Fibroblast of skin of left quadriceps (primary cell): ENCODE data around the gene CTDNEP1.
"Not testable (repeated sequence)": the region's sequence is repeated elsewhere in the genome, so short reads cannot be mapped to it uniquely, and the experiment has no call there.

Experiments
- DNase-seq, 2 experiments: peaks; one replicate each; pipeline ENCODE4 v3.0.0-alpha.2; 2013; ENCODE audit warnings: low read depth in 2 of 2

CTDNEP1 gene

DNA sequence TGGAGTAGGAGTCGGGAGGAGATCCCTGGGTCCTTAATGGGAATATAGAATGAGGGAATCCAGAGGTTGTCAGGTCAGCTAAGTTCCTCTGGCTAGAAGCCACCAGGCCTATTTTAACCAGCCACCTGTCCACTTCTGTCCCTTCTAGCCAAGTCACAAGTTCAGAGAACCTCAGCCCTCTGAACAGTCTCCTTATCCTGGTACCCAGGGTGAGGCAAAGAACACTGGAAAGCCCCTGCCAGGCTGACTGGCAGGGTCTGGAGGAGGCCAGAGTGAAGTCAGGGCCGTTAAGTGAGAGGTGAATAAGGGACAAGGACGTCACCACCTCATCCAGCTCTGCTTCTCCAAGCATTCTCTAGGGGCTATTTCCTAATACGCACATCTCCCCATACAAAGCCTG, 2.7 kb downstream of the CTDNEP1 start:
- DNase-seq, result no peak

DNA sequence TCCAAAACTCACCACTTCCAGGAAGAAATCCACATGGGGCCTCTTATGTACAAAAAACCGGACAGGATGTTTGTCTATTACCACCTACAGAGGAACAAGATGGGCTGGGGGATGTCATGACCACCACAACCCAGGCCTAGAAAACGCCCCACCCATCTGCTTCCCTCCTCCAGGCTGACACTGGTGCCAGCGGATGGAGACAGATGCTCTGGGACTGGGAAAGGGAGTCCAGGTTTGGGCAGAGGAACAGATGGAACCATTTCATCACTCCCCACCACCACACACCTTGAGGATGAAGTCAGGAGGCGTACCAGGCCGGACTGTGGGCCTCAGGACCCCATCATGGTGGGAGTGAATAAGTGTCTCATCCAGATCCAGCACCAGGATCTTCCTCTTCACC, 4.8 kb downstream of the CTDNEP1 start:
- DNase-seq, result no peak

DNA sequence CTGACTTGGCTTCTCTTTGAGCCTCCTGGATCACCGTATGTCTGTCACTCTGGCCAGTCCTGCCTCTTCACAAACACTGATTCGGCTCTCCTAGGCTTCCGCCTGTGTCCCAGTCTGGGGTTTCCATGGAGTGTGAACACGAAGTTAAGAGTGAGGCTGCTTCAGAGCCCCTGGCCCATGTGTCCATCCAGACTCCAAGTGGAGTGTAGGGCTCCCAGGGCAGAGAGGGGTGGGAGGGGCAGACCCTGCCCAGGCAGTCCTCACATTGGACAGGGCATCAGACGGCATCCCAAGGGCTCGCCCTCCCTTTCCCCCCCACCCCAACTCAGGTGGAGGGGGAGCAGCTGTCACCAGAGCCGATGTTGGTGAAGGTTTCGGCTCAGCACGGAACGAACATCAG, 7.7 kb downstream of the CTDNEP1 start:
- not testable (repeated sequence) for DNase-seq

DNA sequence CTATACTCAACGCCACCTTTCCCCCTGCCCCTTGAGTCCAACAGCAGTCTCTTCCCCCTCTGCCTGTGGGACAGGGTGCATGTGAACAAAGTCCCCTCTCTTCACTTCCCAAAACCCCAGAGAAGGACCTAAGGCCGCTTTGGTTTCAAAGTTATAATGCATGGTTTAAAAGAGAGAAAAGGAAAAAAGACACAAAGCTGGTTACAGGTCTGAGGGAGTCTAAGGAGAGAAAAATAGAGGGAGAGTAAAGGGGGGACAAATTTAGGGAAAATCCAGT, 8.1 kb downstream of the CTDNEP1 start:
- DNase-seq, result no peak

DNA sequence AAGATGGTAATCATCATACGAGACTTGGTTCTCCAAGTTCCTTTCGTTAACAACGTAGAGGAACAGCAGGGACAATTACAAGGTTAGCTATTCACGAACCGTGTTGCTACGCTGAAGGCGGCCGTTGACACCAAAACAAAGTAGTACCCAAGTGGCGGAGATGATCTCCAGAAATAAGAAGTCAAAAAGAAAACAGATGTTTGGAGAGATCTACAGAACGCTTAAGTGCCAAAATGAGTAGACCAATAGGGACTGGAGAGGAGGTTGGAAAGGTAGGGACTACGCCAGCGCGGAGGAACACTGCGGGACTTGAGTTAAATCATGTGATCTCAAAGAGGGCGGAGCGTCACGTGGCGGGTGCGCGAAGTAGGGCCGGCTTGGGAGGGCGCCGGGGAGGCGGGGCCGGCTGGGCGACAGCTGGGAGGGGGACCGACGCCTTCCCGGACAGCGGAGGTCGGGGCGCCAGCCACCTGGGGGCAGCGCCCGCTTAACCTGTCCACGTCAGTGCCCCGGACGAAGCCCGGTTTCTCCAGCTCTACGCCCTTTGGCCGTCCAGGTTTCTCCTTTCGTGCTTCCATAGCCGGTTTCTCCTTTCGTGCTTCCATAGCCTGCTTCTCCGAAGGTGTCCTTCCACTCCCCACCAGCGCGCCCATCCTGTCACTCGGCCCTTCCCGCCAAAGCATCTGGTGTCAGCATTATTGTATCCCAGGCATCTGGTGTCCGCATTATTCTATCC, 8.6 kb downstream of the CTDNEP1 start:
- DNase-seq, result peak; percentile 93 to 94

DNA sequence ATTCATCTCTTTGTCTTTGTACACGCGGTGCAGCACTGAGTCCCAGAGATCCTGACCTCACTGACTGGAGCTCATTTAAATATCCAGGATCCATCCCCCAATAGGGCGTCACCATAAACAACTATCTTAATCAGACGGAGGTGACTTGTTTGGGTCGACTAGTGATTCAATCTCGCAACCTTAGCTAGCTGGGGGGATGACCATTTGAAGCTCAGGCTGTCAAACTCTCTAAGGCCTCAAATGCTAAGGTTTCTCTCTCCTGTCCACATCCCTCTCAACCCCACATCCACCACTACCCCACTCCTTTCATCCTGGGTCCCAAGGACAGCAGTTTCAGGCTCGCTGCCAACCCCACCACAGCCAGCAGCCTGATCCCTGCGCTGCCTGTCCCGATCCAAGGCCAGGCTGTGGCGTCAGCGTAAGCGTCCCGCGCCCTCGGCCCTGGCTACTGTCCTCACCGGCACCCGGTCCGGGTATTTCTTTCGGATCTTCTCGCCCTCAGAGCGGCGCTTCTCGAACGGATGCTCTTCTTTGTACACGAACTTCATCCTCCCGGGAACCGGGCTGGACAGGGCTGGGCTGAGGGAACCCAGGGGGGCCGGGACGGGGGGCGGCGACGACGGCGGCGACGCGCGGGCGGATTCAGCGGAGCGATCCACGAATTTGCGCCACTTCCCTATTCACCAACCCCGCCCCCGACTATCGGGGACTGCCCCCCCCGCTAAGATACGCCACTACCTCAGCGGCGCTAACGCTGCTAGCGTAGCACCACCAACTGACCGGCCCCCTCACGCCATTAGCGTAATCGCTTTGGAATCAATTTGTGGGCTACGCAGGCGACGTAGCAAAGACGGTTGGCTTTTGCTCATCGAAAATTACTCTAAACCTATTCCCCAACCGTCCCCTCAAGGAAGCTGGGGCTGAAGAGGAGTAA, 9.5 kb downstream of the CTDNEP1 start, which contains the start of gene GABARAP:
TSS of gene GABARAP (minus strand) at position 667 of the 934 bp plus-strand sequence. CDS start at position 548, 119 bp downstream.
- peak; percentile 84 to 86 for DNase-seq

DNA sequence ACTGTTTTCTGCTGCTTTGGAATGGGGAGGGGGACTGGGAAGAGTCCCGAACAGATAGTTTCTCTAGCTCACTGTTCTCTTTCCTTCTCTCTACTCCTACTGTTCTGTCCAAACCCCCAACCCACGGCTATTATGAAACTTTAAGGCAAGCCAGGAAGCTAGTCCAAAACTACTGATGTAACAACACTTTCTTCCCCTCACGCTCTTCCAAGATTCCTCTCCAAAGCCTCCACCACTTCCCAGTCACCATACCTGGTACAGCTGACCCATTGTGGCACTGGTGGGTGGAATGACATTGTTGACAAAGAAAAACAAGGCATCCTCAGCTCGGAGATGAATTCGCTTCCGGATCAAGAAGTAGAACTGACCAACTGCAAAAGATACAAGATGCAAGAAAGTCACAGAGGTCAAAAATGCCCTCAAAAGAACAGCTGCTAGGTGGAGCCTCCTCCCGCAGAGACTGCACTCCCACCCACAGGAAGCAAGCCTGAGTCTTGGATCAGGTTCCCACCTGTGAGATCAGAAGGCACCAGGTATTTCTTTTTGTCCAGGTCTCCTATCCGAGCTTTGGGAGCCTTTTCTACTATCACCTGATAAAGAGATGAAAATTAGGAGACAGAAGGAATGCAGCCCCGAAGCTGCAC, 10.3 kb downstream of the CTDNEP1 start:
- DNase-seq, result no peak

DNA sequence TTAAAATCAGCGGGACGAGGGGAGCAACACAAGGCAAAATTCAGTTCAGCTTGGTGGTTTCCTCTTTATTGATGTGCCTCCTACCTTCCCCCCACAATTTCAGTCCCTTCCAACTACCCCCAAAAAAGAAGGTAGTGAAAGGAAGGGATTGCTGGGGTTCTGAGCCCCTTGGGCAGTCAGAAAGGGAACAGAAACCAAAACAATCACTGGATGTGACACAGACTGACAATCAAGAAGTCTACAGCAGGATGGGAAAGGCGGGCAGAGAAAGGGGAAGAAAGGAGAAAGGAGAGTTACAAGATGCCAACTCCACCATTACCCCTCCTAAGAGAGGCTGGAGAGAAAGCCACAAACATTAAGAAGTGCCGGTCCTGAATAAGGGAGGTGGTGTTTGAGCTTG, 11.2 kb downstream of the CTDNEP1 start:
- DNase-seq, result no peak

DNA sequence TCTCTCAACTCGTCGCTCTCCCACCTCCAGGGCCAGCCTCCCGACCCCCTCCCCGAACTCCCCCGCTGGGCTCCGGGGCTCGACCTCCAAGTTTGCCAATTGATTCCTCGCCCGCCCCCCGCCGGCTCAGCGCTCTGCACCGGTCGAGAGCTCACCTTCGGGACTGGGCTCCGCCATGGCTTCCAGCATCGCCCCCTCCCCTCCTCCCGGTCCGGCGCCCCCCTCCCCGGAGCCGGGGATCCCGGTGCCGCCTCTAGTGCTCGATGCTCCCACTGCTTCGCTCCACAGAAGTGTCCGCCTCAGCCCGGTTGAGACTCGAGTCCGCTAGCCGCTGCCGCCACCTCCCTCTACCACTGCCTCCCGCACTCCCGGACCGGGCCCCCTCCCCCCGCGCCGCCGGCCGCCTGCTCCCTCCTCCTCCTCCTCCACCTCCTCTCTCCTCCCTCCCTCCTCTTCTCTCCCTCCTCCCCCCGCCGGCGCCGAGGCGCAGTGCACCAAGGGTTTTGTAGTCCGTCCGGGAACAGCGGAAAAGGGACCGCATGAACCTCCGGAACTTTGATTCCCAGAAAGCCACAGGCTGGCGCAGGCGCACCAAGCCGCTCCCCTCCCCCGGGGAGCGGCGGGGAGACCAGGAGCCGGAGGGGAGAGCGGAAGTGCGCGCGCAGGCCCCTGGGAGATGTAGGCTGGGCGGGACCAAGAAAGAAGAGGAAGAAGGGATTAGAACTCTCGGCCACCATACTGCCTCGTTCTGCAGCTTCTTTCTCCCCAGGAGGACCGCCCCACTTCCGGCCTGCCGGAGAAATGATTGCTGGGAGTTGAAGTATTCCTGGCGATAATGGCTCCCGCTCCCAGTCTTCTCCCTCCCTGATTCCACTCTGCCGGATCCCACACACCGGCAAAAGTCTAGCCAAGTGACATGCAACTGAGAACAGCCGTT, 12.2 kb downstream of the CTDNEP1 start, which contains the start of gene PHF23:
TSS of gene PHF23 (minus strand) at position 367 of the 937 bp plus-strand sequence. CDS start at position 189, 178 bp downstream.
- peak; percentile 99 to 100 for DNase-seq

DNA sequence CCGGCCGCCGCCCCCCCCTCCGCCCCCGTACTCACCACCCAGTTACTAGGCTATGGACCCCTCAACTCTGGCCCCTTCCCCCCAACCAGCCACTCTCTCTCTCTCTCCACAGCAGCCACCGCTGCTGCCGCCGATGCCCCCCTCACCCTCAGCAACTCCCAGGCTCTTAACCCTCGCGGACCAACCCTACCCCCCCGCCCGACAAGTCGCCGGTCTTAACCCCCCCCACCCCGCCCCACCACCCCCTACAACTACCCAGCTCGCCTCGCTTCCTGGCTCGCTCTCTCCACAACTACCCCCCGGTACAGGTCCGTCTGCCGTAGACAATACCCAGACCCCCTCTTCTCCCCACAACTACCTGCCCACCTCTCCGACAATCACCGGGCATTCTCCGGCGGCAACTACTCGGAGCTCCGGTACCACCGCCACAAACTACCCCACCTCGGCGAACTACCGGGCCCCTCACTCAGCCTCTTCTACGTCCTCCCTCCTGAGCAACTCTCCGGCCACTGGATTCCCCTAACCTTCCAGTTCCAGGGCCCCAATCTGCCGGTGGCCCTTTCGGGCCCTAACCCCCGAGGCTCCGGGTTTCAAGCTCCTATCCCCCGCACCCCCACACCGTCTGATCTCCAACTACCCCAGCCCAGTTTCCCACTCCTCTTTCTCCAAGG, 13.0 kb downstream of the CTDNEP1 start:
- DNase-seq, result no peak

DNA sequence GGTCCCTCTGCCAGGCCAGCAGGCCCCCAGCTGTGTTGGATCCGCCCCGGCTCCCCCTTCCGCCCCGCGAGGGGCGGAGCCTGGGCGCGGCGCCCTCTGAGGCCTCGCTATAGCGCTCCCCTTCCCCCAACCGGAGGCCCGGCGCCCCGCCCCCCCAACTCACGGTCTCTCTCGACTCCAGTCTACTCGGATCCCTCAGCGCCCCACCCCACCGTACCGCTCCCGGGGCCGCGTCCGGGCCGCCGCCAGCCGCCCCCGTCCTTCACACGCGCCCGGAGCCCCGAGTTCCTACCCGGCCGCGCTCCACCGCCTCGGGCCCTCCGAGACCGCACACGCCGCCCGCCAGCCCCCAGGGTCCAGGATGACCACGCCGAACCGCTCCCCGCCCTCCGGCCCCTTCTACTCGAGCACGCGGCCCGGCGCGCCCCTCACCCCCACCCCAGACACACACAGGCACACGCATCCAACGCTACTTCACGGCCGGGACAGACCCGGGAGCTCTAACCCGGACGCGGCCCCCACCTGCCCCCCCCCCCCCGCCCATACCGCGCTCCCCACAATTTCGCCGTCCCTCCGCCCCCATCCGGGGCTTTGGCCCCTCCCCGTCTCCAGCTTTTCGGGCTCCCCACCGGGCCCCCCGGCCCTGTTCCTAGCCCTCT, 13.6 kb downstream of the CTDNEP1 start:
- DNase-seq, result peak in 1 of 2 experiments; percentile 57

DNA sequence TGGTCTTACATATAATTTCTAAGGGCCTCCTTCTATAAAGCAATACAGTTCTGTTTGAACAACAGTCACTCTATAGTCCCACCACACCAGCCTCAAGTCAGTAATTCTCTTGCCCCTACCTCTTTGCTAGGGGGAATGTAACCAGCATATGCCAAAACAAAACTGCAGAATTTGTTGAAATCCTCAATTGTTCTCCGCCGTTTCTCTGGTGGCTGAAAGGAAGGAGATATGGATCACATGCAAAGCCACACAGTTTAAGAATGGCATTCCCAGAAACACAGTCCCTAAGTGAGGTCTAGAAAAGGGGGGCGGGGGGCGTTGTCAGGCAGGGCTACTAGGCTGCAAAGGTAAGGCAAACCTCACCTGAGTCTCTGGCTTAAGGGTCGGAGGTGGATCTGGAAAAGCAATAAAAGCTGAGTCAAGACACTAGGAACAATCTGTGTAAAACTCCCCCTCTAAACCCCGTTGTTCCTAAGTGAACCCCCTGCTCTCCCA, 14.2 kb downstream of the CTDNEP1 start:
- no peak for DNase-seq

DNA sequence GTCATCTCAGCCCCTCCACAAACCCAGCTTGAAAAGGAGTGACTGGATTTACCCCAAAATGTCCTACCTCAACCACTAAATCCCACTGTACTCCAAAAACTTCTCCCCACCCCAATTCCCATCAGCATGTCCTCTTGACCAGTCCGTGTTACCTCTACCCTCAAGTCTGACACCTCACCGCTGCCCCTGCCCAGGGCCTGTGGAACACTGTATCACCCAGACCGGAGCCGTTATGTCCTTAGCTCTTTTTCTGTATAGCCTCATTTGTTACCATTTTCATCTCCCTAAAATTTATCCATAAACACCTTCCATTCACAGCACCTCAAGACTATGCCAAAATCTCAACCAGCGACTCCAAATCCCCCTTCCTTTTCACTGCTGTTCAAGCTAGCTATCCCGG, 14.7 kb downstream of the CTDNEP1 start:
- DNase-seq, result no peak

DNA sequence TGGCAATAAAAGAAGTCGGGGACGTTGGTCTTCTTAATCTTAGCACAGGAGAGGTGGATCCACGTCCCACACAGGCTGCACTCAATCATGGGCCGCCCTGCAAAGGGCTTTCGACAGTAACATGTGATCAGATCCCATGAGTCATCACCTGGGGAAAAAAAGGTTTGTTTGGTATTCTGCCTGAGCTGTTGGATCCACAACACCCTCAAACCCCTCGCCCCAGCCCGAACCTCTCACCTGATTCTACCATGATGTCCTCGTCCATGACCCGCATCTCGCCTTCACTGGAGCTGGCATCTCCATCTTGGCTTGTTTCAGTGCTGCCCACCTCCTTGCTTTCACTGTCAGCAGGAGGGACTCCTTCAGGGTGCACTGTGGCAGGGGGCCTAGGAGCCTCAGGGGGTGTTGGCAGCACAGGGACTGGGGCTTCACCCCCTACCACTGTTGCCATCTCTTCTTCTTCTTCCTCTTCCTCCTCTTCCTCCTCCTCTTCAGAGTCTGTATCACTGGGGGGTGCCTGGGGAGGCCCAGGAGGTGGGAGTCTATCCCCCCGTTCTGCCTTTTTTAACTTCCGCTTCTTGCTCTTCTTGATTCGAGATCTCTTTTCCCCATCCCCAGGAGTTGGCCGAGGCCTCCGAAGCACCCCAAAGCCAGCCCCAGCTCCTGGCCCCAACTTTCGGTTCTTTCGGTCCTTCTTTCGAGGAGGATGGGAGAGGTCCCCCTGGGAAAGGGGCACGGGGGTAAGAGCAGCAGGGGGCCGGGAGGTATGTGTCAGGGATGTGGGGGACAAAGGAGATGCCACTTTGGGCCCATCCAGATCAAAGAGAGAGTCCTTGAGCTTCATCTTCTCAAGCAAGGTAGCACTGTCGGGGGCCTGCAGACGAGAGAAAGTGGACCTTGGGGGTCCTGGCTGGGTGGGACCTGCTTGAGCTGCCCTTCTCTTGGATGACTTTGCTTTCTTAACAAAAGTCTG, 15.6 kb downstream of the CTDNEP1 start:
- DNase-seq, result no peak

DNA sequence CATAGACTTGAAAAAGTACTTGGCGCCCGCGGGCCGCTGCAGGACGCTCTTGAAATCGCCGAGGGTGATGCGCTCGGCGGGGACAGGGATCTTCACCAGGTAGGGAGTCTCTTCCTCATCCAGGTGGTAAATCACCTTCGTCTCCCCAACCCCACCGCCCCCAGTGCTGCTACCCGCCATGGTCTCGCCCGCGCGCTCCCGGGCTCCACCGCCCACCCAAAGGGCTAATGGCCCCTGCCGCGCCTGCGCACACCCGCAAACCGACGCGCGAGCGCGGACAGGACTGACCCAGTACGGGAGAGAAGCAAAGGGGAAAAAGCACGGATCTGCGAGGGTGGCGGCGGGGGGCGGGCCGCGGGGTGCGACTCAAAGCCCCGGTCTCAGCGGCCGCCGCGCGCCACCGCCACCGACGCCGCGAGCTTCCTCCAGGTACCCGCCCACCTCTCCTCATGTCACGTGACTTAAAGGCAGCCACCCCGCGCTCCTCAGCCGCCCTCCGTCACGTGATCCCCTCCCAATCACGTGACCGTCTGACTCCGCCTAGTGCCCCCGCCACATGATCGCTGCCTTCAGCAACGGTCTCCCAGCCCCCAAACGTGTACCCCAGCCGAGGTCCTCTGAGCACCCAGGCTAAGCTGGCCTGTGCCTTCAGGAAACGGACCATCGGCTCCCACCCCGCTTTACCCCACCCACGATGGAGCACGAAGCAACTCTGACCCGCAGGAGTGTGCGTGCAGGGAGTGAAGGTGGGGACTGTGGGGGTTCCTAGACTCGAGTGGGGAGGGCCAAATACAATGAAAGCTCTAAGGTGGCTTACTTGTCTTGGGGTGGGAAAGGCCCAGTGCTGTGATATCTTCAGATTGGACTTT, 17.2 kb downstream of the CTDNEP1 start, which contains the start of gene DVL2:
TSS of gene DVL2 (minus strand) at position 435 of the 869 bp plus-strand sequence. CDS start at position 180, 255 bp downstream.
- peak; percentile 89 to 90 for DNase-seq

DNA sequence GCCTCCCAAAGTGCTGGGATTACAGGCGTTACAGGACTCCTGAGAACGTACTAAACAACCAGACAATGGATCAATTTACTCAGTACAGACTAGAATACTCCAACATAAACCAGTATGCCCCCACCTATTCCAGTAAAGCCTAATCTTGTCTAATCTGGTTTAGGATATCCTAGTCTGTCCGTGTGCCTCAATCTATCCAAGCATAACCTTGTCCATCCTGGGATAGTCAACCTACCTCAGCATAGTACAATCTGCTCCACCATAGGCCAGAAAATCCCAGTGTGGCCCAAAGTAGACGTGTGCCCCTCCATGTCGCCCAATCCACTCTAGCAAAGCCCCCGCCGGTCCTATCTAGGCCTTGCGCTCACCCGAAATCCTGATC, 17.8 kb downstream of the CTDNEP1 start:
- DNase-seq, result no peak

DNA sequence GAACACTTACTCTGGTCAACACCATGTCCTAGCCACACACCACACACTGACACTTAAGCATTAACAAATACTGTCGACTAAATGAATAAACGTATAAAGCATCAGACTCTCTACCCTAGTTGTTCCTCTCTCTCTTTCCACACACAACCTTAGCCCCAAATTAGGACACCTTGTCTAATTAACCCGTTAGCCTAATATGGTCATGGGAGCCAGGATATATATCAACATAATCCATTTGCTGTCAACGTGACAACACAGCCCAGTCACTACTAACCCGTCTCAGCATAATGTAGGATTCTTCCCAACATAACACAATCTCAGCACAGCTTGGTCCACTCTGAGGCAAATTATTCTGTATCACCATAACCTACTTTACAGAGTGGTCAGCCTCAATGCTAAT, 19.4 kb downstream of the CTDNEP1 start:
- no peak for DNase-seq

DNA sequence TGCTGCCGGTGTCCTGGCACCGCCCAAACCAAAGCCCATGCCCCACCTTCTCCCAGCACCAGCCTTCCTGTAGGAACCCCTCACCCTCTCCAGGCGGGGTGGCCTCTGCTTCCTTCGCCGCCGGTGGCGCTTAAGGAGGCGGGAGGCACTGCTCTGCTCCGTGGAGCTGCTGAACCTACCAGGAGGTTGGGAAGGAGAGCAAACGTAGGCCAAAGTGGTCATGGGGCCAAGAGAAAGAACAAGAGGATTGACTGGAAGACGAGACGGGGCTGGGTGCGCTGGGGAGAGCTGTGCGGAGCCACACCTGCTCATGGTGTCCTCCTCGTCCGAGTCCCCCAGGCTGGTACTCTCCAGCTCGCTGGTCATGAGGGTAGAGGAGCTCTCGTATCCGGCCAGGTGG, 22.0 kb downstream of the CTDNEP1 start:
- no peak for DNase-seq
